GM23248 (cell line): ENCODE measurements around the gene MTMR4.

ENCODE experiments used
- EZH2 ChIP-seq: fragments of 200-600 bp; sonication (generic); IDR thresholded peaks from 2 replicates; pipeline ENCODE4 v1.6.1; 2018; ENCODE audit warnings: antibody characterized with exemption, mild to moderate bottlenecking; ENCODE audit not compliant: insufficient read depth, poor library complexity, severe bottlenecking
- EZH2phosphoT487 ChIP-seq: fragments of 200-600 bp; sonication (generic); IDR thresholded peaks from 2 replicates; pipeline ENCODE4 v1.6.1; 2018; ENCODE audit warnings: antibody characterized with exemption, moderate library complexity, mild to moderate bottlenecking, low read depth; ENCODE audit not compliant: insufficient read depth

DNA sequence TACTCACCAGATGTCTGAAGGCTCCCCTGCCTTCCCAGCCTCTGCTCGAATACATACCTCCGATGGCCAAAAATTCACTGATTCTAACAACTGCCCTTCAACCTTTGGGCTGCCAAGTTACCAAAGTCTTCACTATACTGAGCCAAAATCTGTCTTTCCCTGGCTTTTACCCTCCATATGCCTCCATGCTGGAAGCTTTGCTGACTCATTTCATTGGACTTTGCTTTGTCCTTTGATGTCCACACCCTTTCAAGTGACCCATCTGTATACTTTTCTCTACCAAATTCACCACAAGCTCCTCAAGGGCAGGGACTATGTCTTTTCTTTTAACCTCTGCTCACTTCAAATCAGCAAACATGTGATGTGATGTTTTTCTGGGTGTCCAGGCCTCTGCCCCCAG is 21.0 kb upstream of the MTMR4 start:
- TF ChIP-seq EZH2 (no peak), EZH2phosphoT487 (no peak)
